GM20431 (cell line): Measurements from ENCODE around the gene NCOA7.
"Not testable (repeated sequence)": the region's sequence is repeated elsewhere in the genome, so short reads cannot be mapped to it uniquely, and the experiment has no call there.

Experiments
- in situ Hi-C: fragments of 300-500 bp; cut with MseI, MboI; formaldehyde crosslinking; loops from one replicate; pipeline ENCODE4 v1.15.0; 2020; ENCODE audit warnings: low sequenced_read_pairs; ENCODE audit not compliant: unreplicated experiment

NCOA7 gene

GRCh38 chr6:125753218-125753936, 37.4 kb upstream of the NCOA7 start:
- in situ Hi-C loops: loop anchor here (25.0 kb wide), 1 partner anchor 241 kb away; no protein-coding TSS in a partner anchor

GRCh38 chr6:125753937-125754259, 36.9 kb upstream of the NCOA7 start:
- in situ Hi-C loops: loop anchor here (25.0 kb wide), 1 partner anchor 242 kb away; no protein-coding TSS in a partner anchor

- in situ Hi-C loops: loop anchor here (25.0 kb wide), 1 partner anchor 242 kb away; no protein-coding TSS in a partner anchor
Measured at GRCh38 chr6:125754566-125754965, 36.2 kb upstream of the NCOA7 start.

- in situ Hi-C loops: loop anchor here (5.0 to 25.0 kb wide), 2 partner anchors 247 to 447 kb away; no protein-coding TSS in a partner anchor
Measured at GRCh38 chr6:125759184-125759902, 31.4 kb upstream of the NCOA7 start.

- in situ Hi-C loops: loop anchor here (5.0 to 25.0 kb wide), 2 partner anchors 248 to 448 kb away; no protein-coding TSS in a partner anchor
Measured at GRCh38 chr6:125759959-125760457, 30.8 kb upstream of the NCOA7 start.

- in situ Hi-C loops: loop anchor here (25.0 kb wide), 1 partner anchor 252 kb away; no protein-coding TSS in a partner anchor
Measured at GRCh38 chr6:125764121-125764671, 26.6 kb upstream of the NCOA7 start.

GRCh38 chr6:125765944-125766343, 24.8 kb upstream of the NCOA7 start:
- in situ Hi-C loops: loop anchor here (25.0 kb wide), 1 partner anchor 254 kb away; no protein-coding TSS in a partner anchor

GRCh38 chr6:125766641-125767040, 24.1 kb upstream of the NCOA7 start:
- in situ Hi-C loops: loop anchor here (25.0 kb wide), 1 partner anchor 254 kb away; no protein-coding TSS in a partner anchor

- in situ Hi-C loops: loop anchor here (25.0 kb wide), 1 partner anchor 257 kb away; no protein-coding TSS in a partner anchor
Measured at GRCh38 chr6:125769147-125769783, 21.5 kb upstream of the NCOA7 start.

- in situ Hi-C loops: loop anchor here (25.0 kb wide), 1 partner anchor 261 kb away; no protein-coding TSS in a partner anchor
Measured at GRCh38 chr6:125773387-125774341, 17.1 kb upstream of the NCOA7 start.

GRCh38 chr6:125776107-125776826, 14.5 kb upstream of the NCOA7 start:
- in situ Hi-C loops: not testable (repeated sequence)

GRCh38 chr6:125779924-125780539, 10.7 kb upstream of the NCOA7 start:
- in situ Hi-C loops: loop anchor here (10.0 kb wide), 1 partner anchor 175 kb away; the partner anchor contains the start of gene HINT3

GRCh38 chr6:125780540-125781313, 10.0 kb upstream of the NCOA7 start:
- in situ Hi-C loops: loop anchor here (10.0 kb wide), 1 partner anchor 174 kb away; the partner anchor contains the start of gene HINT3

- in situ Hi-C loops: loop anchor here (10.0 kb wide), 1 partner anchor 173 kb away; the partner anchor contains the start of gene HINT3
Measured at GRCh38 chr6:125781314-125781868, 9.4 kb upstream of the NCOA7 start.

- in situ Hi-C loops: loop anchor here (10.0 kb wide), 1 partner anchor 170 kb away; the partner anchor contains the start of gene HINT3
Measured at GRCh38 chr6:125784365-125784764, 6.4 kb upstream of the NCOA7 start.

- in situ Hi-C loops: loop anchor here (10.0 kb wide), 1 partner anchor 167 kb away; the partner anchor contains the start of gene HINT3
Measured at GRCh38 chr6:125787791-125788190, 3.0 kb upstream of the NCOA7 start.
